AML-193 (cell line): ENCODE data around the gene POU2AF3.
"Not testable (repeated sequence)": the region's sequence is repeated elsewhere in the genome, so short reads cannot be mapped to it uniquely, and the experiment has no call there.

Experiments
- DNase-seq, 2 experiments: peaks; one replicate each; lab custom pipeline; 2025; lab: John Stamatoyannopoulos, UW

The POU2AF3 gene

GRCh38 chr11:111301004-111301841 is 2.9 kb downstream of the POU2AF3 start:
- DNase-seq, result no peak

GRCh38 chr11:111301842-111302118 is 3.4 kb downstream of the POU2AF3 start:
- DNase-seq, result no peak

DNA sequence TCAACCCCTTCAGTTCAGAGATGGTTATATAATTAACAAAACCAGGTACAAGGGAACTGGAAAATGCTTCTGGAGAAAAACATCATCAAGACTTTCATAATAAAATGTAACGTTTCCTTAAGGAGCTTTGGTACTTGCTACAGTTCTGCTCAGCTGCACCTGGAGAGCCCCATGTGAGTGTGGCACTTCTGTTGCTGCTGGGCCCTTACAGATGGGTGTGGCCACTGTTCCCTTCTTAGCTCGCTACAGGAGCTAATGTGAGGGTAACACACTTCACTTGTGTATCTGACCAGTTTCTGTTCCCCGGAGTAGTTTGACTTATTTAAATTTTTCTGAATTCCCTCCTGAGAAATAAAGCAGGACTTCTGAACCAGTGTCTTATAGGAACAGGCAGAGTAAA is 4.0 kb downstream of the POU2AF3 start:
- no peak for DNase-seq

GRCh38 chr11:111303461-111303860 is 5.1 kb downstream of the POU2AF3 start:
- no peak for DNase-seq

- DNase-seq, result no peak
Observed at GRCh38 chr11:111305162-111305802, 6.9 kb downstream of the POU2AF3 start.

DNA sequence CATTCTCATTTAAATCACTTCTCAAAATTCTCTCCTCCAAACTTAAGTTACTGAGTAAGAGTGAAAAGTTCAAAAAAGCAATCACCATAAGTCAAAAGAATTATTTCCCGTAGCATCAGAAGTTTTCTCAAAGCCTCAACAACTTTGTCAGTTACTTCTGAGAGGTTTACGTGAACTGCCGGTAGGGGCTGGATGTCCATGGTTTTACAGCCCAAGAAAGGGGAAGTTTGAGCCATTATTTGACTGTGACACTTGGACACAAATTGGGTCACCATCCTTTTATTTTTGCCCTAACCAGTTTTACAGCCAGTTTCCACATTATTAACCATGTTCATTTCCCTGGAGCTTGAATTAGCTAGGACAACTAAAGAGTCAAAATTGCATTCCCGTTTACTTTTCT is 7.5 kb downstream of the POU2AF3 start:
- no peak for DNase-seq

GRCh38 chr11:111306321-111306720 is 8.0 kb downstream of the POU2AF3 start:
- DNase-seq, result no peak

GRCh38 chr11:111307472-111308108 is 9.2 kb downstream of the POU2AF3 start:
- no peak for DNase-seq

GRCh38 chr11:111308140-111308539 is 9.8 kb downstream of the POU2AF3 start:
- DNase-seq, result no peak

- no peak for DNase-seq
Observed at GRCh38 chr11:111309215-111309915, 11.0 kb downstream of the POU2AF3 start.

- no peak for DNase-seq
Observed at GRCh38 chr11:111310088-111310487, 11.7 kb downstream of the POU2AF3 start.

GRCh38 chr11:111310723-111311122 is 12.4 kb downstream of the POU2AF3 start:
- DNase-seq, result no peak

DNA sequence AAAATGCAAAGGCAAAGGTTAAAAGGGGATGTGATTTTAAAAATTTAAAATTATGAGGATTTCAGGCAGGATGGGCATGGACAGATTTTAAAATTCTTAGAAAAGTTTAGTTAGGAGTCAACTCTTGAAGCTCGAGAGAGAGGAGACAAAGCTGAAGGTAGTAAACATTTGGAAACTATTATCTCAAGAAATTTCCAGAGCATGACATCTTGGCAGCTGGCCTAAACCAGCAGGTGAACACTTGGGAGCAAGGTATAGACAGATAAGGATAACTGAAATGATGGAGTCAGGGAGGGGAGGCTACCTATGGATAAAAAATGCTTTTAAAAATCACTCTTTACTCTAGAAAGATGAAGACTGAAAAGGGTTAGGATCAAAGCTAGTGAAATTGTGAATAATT is 13.7 kb downstream of the POU2AF3 start:
- DNase-seq, result no peak

GRCh38 chr11:111319296-111319695 is 20.9 kb downstream of the POU2AF3 start:
- DNase-seq, result no peak

DNA sequence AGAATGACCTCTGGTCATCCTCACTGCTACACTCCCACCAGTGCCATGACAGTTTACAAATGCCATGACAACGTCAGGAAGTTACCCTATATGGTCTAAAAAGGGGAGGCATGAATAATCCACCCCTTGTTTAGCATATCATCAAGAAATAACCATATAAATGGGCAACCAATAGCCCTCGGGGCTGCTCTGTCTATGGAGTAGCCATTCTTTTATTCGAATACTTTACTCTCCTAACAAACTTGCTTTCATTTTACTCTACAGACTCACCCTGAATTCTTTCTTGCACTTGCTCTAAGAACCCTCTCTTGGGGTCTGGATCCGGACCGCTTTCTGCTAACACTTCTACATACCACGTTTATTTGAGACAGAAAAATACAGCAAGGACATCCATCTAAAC is 21.9 kb downstream of the POU2AF3 start:
- not testable (repeated sequence) for DNase-seq

DNA sequence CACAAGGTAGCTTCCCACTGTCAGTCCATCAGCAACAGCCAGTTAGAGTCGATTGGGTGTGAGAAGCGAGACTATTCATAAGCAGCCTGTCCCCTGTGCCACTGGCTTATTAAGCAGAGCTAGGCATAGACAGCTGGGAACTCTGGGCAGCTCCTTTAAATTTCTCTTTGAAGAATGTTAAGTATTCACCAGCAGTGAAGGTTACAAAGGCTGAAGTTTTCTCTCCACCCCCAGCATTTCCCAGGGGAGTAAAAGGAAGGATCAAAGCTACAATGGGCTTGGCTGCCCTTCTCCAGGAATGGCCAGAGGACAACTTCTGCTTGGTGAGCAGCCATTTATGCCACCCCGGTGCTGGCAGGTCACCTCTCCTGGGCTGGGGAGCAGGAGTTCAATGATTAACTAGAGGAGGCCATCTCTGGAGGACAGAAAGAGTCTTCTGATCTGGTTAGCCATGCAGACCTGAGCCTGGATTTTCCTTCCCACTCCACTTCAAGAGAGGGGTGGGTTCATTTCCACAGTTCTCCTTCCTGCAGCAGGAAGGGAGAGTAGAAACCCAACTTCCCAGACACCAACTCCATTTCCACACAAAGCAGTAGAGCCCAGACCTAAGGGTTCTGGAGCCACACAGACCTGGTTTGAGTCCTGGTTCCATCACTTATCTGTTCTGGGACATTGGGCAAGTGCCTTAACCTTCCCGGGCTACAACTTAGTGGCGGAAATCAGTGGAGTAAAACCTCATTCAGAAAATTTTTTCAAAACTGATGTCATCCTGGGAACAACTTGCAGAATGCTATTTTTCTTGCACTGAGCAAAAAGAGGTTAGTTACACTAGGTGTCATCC is 22.6 kb downstream of the POU2AF3 start:
- DNase-seq, result no peak

- DNase-seq, result no peak
Observed at GRCh38 chr11:111322534-111322933, 24.2 kb downstream of the POU2AF3 start.

GRCh38 chr11:111324277-111324720 is 26.0 kb downstream of the POU2AF3 start:
- DNase-seq, result no peak

GRCh38 chr11:111325259-111325658 is 26.9 kb downstream of the POU2AF3 start:
- no peak for DNase-seq

- no peak for DNase-seq
Observed at GRCh38 chr11:111326824-111327223, 28.5 kb downstream of the POU2AF3 start.

GRCh38 chr11:111327908-111328624 is 29.7 kb downstream of the POU2AF3 start:
- no peak for DNase-seq
